Testis (tissue), 3 donors: ENCODE measurements around the gene TMEM201. TPM values are rescaled to one million over a fixed set of nuclear protein-coding genes. Genes with fewer than 3 reads are reported as not detected.

Source experiments
- DNase-seq: peaks from one replicate; pipeline ENCODE4 v3.0.0-alpha.2; 2019
- H3K27ac ChIP-seq, 2 donors: fragments of 200-600 bp; sonication (generic); one replicate each; pipeline ENCODE4 v1.5.1; 2019
- H3K27me3 ChIP-seq: fragments of 200-600 bp; sonication (generic); one replicate; pipeline ENCODE4 v1.5.1; 2019
- H3K36me3 ChIP-seq: fragments of 200-600 bp; sonication (generic); one replicate; pipeline ENCODE4 v1.5.1; 2017; ENCODE audit warnings: low read depth; ENCODE audit errors: missing control alignments
- H3K4me1 ChIP-seq: fragments of 200-600 bp; sonication (generic); one replicate; pipeline ENCODE4 v1.5.1; 2019
- H3K4me3 ChIP-seq, 2 donors: fragments of 200-600 bp; sonication (generic); one replicate each; pipeline ENCODE4 v1.5.1; 2017 to 2019
- H3K9me3 ChIP-seq: fragments of 200-600 bp; sonication (generic); one replicate; pipeline ENCODE4 v1.5.1; 2017
- CTCF ChIP-seq, 3 experiments: fragments of 450-650 bp in 2 of 3; fragments of 200-600 bp in 1 of 3; sonication (generic) in 1 of 3; IDR thresholded peaks; one replicate each; pipeline ENCODE4 v1.5.1; 2016 to 2019; ENCODE audit warnings: antibody characterized with exemption in 3 of 3, mild to moderate bottlenecking in 2 of 3, moderate library complexity in 1 of 3
- POLR2A ChIP-seq: fragments of 450-650 bp; IDR thresholded peaks from one replicate; pipeline ENCODE4 v1.6.1; 2017; ENCODE audit warnings: antibody characterized with exemption, mild to moderate bottlenecking, moderate library complexity
- WGBS, 2 donors: methylation state at CpG; one replicate each; pipeline ENCODE4 v1.1.5; 2018; 5-methylcytosine and 5-hydroxymethylcytosine counted together
- intact Hi-C: fragments of 100-400 bp; cut with DNase I; formaldehyde crosslinking; loops from one replicate; pipeline ENCODE4 v1.15.1; 2023; ENCODE audit warnings: low total_unique reads
- polyA plus RNA-seq: library from polyadenylated mRNA; stranded (reverse); fragments of 350-450 nt; fragmentation: Illumina TruSeq; extraction: RNeasy Lipid Tissue Mini Kit (QIAGEN cat#74804); gene quantifications from one replicate; pipeline ENCODE4 v1.2.3, GENCODE V29; 2014; ENCODE audit warnings: low read depth, low replicate concordance; ENCODE audit not compliant: insufficient read depth
- total RNA-seq, 2 donors: library from RNA; depleted of rRNA; stranded (reverse); fragments of >200 nt; gene quantifications; one replicate each; pipeline ENCODE4 v1.2.3, GENCODE V29; 2016

The TMEM201 gene
- total and polyA plus RNA-seq, 3 donors from 2014 or later, result 26.6 to 36.2 (median 35.8) TPM

GRCh38 chr1:9597361-9598315 is 8.9 kb downstream of the TMEM201 start:
- Histone ChIP-seq H3K27ac (no peak overlapping the region), H3K4me1 (peaks cover 28% of the 10 kb centered on the region), H3K4me3 (no peak overlapping the region), H3K27me3 (no peaks in the 10 kb centered on the region), H3K9me3 (no peaks in the 10 kb centered on the region), H3K36me3 (no peaks in the 10 kb centered on the region)
- TF ChIP-seq POLR2A, result no peak
- TF ChIP-seq CTCF (IDR thresholded peaks at IDR 0.05), result no peak
- intact Hi-C loops, result no loop called here
- WGBS, 2 donors, result 75 to 80% methylated on average over 10 to 14 of the region's 14 CpGs
- no peak for DNase-seq

GRCh38 chr1:9598316-9598700 is 9.6 kb downstream of the TMEM201 start:
- intact Hi-C loops, result no loop called here
- no peak for DNase-seq
- WGBS, 2 donors, result 86 to 93% methylated on average over 11 to 18 of the region's 18 CpGs
- H3K4me1 ChIP-seq, result peaks cover 22% of the 10 kb centered on the region
- no peaks in the 10 kb centered on the region for H3K36me3 ChIP-seq
- no peak overlapping the region for H3K27ac ChIP-seq
- no peak overlapping the region for H3K4me3 ChIP-seq
- no peaks in the 10 kb centered on the region for H3K27me3 ChIP-seq
- no peak for TF ChIP-seq POLR2A
- no peak for TF ChIP-seq CTCF (IDR thresholded peaks at IDR 0.05)
- H3K9me3 ChIP-seq, result no peaks in the 10 kb centered on the region

DNA sequence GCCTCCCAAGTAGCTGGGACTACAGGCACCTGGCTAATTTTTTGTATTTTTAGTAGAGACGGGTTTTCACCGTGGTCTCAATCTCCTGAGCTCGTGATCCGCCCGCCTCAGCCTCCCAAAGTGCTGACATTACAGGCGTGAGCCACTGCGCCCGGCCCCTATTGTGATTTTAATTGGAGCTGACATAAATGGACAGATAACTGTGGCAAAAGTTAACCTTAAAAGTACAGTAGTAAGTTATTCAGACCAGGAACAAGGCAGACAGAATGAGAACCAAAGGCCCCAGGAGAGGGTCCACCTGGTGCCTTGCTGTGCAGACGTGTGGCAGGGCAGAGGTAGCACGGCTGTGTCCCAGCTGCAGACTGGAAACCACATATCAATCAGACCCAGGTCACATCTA is 11.0 kb downstream of the TMEM201 start:
- no peaks in the 10 kb centered on the region for H3K9me3 ChIP-seq
- no peak for DNase-seq
- no peaks in the 10 kb centered on the region for H3K27me3 ChIP-seq
- no peak overlapping the region for H3K27ac ChIP-seq
- TF ChIP-seq POLR2A, result no peak
- TF ChIP-seq CTCF (IDR thresholded peaks at IDR 0.05), result no peak
- intact Hi-C loops, result no loop called here
- WGBS, 2 donors, result 94 to 97% methylated on average over 10 of the region's 10 CpGs
- no peak overlapping the region for H3K4me3 ChIP-seq
- H3K36me3 ChIP-seq, result no peaks in the 10 kb centered on the region
- peaks cover 16% of the 10 kb centered on the region for H3K4me1 ChIP-seq

DNA sequence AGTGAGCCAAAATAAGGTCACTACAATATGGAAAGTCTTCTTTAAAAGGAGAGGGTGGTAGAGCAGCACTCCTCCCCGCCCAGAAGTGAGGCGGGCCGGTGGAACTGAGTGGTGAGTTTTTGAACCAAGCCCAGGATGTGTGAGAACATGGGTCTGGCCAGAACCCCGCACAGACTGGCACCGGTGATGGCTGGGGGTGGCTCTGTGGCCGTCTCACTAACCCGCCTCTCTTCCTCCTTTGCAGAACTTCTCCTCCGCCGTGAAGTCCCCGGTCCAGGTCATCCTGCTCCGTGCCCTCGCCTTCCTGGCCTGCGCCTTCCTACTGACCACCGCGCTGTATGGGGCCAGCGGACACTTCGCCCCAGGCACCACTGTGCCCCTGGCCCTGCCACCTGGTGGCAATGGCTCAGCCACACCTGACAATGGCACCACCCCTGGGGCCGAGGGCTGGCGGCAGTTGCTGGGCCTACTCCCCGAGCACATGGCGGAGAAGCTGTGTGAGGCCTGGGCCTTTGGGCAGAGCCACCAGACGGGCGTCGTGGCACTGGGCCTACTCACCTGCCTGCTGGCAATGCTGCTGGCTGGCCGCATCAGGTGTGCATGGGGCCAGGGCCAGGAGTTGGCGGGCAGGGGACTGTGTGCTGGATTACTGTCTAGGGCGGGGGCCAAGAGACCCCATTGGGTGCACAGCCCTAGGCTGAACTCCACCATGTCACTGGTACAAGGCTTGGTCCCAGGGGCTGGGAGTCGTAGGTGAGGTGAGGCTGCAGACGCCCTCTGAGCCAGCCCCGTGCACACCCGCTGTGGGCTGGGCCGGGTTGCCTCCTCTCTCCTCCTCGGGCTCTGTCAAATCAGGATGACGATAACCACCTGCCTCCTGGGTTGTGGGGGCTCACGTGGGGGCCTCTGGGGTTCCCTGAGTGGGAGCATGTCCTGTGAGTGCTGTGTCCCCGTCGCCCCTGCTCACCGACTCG is 12.4 kb downstream of the TMEM201 start:
- Histone ChIP-seq H3K4me3 (no peak overlapping the region), H3K36me3 (no peaks in the 10 kb centered on the region), H3K4me1 (peaks cover 14% of the 10 kb centered on the region), H3K9me3 (no peaks in the 10 kb centered on the region), H3K27ac (no peak overlapping the region), H3K27me3 (no peaks in the 10 kb centered on the region)
- 91 to 95% methylated on average over 8 to 38 of the region's 39 CpGs for WGBS, 2 donors
- no peak for DNase-seq
- intact Hi-C loops, result no loop called here
- TF ChIP-seq CTCF (IDR thresholded peaks at IDR 0.05) (no peak), POLR2A (no peak)
